NCI-H187 treated with DMSO at 0.1 percent for 48 hours (cell line): ENCODE data around the gene NANOS3.

Source experiments
- DNase-seq: peaks from one replicate; lab custom pipeline; 2025; lab: John Stamatoyannopoulos, UW

Gene NANOS3

DNA sequence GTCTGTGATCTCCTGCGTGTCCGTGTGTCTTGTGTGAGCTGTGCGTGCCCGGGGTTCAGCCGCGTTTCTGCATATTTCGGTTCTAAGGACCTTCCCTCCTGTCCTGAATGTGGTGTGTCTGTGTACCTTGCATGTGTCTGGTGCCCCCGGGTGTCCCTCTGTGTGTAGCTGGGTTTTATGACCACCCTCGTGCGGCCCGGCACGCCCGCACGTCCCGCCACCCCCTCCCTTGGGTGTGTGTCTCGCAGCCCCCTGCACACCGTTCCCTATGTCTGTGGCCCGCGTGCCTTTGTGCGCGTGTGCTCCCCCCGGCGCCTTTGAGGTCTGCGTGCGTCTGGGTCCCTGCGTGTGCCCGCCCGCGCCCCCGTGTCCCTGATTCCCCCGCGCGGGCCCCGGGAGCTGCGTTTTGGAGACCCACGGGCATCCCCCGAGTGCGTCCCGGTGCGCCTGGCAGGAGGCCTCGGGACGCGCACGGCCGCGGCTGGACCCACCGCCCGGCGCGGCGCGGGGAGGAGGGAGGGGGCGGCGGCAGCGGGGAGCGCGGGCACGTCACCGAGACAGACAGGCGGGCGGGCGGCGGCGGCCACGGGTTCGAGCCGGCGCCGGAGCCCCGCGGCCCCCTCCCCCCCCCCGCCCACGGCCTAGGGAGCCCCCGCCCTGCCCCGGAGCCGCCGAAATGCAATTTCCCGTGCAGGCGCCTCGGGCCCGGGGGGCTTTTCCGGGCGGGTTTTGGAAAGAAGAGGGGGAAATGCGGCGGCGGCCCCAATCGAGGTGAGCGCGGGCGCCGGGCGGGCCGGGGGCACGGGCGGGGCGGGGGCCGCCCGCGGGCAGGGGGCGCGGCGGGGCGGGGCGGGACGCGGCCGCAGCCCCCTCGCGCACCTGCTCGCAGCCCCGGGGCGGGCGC lies 12.0 kb upstream of the NANOS3 start:
- no peak for DNase-seq

GRCh38 chr19:13865571-13866462 lies 11.1 kb upstream of the NANOS3 start:
- DNase-seq, result no peak

GRCh38 chr19:13866463-13867046 lies 10.4 kb upstream of the NANOS3 start:
- no peak for DNase-seq

DNA sequence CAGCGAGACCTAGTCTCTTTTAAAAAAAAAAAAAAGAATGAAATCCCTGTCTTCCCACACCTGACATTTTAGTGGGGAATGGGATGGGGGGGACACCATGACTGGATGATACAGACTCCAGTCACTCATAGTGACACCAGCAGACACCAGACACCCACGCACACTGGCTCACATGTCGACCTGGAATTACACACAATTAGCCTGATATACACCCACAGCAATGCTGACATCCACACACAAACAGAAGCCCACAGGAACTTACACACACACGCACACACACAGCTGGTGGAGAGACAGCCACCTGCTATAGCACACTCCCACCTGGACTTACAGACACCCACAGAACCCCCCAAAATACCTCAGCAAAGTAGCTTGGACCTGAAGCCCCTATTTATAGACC lies 8.3 kb upstream of the NANOS3 start:
- no peak for DNase-seq

GRCh38 chr19:13869281-13869680 lies 7.7 kb upstream of the NANOS3 start:
- no peak for DNase-seq

- DNase-seq, result no peak
These were observed 6.1 kb upstream of the NANOS3 start for GRCh38 chr19:13870873-13871272.

- DNase-seq, result no peak
These were observed 4.6 kb upstream of the NANOS3 start for GRCh38 chr19:13872339-13872694.

- DNase-seq, result no peak
These were observed 4.1 kb upstream of the NANOS3 start for GRCh38 chr19:13872695-13873389.

GRCh38 chr19:13873834-13874515 lies 3.0 kb upstream of the NANOS3 start:
- no peak for DNase-seq

- no peak for DNase-seq
These were observed 1.1 kb upstream of the NANOS3 start for GRCh38 chr19:13875824-13876223.

GRCh38 chr19:13877303-13877702 lies 369 bp downstream of the NANOS3 start:
- DNase-seq, result no peak

- peak; percentile 17 for DNase-seq
These were observed 3.4 kb downstream of the NANOS3 start for GRCh38 chr19:13880059-13881043.

GRCh38 chr19:13881251-13881691 lies 4.3 kb downstream of the NANOS3 start:
- DNase-seq, result no peak

GRCh38 chr19:13881692-13882418 lies 4.9 kb downstream of the NANOS3 start:
- DNase-seq, result no peak

DNA sequence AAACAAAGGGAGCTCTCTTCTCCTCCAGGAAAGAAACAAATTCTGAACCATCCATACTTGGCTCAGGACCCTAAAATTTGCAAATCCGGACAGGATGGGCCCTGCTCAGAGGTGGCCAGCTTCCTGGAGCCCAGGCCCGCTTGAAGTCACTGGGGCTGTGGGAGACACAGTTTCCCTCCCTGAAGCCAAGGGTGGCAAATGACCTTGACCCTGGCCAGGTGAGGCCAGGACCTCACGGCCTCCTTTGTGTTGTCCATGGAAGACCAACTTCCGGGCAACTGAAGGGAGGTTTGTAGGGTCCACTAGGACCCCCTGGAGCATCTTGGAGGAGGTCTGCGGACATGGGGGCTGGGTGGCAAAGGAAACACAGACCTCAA lies 5.5 kb downstream of the NANOS3 start:
- DNase-seq, result no peak

- DNase-seq, result no peak
These were observed 5.9 kb downstream of the NANOS3 start for GRCh38 chr19:13882836-13883235.

- no peak for DNase-seq
These were observed 6.7 kb downstream of the NANOS3 start for GRCh38 chr19:13883516-13884064.

- no peak for DNase-seq
These were observed 8.0 kb downstream of the NANOS3 start for GRCh38 chr19:13884726-13885591.
